Measurements from ENCODE around the gene PLA2G10.
"Not testable (repeated sequence)": the region's sequence is repeated elsewhere in the genome, so short reads cannot be mapped to it uniquely, and the experiment has no call there.

Gene PLA2G10

DNA sequence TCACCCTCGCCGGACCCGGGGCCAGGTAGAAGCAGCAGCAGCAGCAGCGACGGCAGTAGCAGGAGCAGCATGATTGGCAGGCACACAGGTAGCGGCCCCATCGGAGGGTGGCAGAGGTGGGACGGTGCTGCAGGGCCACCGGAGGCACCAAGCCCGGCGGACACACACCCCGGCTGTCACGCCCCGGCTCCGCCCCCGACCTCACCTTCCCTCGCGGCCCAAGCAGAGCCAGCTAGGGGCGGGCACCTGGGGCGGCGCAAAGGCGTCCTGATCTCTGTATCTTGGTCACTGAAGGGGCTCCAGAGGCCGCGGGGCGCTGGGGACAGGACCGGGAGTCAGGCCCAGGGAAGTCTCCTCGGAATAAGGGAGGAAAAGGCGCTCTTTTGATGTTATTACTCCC lies at the start of gene PLA2G10:
Gene PLA2G10, minus strand, starts transcription at position 180 of the 400 bp plus-strand sequence. Its CDS starts 79 bp downstream, at position 101.
- DNase-seq (ENCODE audit: low read depth) = not testable (repeated sequence)

DNA sequence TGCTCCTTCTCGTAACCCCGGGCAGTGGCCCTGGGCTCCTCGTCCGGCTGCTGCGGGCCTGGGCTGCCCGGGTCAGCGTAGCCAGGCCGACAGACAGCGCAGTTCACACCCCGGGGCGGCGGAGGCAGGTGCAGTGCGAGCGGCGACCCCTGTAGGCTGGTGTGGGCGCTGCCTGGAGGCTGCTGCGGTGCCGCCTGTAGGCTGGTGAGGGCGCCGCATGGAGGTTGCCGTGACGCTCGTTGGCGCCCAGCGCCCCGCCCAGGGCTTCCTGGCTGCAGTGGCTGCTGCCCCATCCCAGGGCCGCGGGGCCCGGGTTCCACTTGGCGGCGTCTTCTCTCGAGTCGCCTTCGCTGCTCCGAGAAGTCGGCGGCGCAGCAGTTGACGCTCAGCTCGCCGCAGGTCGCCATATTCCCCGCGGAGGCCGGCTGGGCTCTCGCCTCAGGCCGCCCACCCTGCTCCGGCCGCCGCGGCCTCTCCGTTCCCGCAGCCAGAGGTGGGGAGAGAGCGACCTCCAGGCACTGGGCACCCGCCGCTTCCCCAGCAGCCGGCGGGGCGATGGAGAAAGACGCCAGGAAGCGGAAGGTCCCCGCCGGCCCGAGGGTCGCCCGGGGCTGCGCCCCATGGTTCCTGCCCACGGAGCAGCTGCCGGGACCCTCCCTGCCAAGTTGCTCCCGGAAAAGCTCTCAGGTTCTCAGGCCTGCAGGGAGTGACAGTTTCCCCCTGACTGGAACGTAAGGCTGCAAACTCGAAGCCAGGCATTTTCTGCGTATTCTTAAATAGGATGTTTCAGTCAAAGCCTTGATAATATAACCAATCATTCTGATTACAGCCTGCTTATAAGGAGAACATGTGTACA lies 48.4 kb upstream of the PLA2G10 start, which contains the start of gene NPIPA2:
Gene NPIPA2, plus strand, starts transcription at position 261 of the 856 bp plus-strand sequence. CDS start 5,533 bp downstream, outside the sequence.
- DNase-seq (ENCODE audit: low read depth) = not testable (repeated sequence)

GRCh38 chr16:14741794-14742193 lies 47.7 kb upstream of the PLA2G10 start:
- DNase-seq (ENCODE audit: low read depth) = not testable (repeated sequence)

DNA sequence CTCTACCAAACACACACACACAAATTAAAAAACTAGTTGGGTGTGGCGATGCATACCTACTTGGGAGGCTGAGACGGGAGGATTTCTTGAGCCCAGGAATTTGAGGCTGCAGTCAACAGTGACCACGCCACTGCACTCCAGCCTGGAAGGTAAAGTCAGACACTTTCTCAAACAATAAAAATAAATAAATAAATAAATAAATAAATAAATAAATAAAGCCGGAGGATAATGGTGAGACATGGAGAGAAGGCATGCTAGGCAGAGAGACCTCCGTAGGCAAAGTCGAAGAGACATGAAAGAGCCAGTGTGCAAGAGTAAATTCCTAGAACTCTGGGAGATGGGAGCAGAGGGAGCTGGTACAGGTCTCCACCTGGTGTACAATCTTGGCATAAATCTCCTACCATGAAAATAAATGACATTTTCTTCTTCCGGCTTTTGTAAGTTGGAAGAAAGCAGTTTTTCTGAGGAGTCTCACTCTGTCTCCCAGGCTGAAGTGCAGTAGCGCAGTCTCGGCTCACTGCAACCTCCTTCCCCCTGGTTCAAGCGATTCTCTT lies 46.8 kb upstream of the PLA2G10 start:
- DNase-seq (ENCODE audit: low read depth) = not testable (repeated sequence)

DNA sequence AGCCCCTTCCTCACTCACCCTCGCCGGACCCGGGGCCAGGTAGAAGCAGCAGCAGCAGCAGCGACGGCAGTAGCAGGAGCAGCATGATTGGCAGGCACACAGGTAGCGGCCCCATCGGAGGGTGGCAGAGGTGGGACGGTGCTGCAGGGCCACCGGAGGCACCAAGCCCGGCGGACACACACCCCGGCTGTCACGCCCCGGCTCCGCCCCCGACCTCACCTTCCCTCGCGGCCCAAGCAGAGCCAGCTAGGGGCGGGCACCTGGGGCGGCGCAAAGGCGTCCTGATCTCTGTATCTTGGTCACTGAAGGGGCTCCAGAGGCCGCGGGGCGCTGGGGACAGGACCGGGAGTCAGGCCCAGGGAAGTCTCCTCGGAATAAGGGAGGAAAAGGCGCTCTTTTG lies 39.1 kb upstream of the PLA2G10 start:
- DNase-seq (ENCODE audit: low read depth) = not testable (repeated sequence)

- not testable (repeated sequence) for DNase-seq (ENCODE audit: low read depth)
Observed at GRCh38 chr16:14703156-14704011, 9.3 kb upstream of the PLA2G10 start, which contains the start of gene NPIPA3. TSS of gene NPIPA3 (plus strand) at chr16:14703411. CDS start at chr16:14708944, 5,533 bp downstream.

DNA sequence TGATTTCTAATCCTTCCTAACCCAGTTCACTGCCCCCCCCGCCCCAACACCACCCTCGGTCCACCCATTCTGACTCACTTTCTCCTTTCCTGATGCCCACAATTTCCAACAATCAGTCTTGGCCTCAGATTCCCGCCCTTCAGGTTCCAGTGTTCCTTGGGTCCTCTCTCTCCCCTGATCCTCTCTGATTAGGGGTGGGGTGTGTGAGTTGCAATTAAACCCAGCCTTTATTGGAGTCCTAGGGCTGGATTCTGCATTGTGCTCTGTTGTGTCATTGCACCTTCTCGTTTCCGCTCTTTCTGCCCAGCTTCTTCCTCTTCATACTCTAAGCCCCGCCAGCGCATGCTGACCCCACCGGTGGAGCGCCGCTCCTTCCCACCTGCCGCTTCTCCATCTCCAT lies 8.6 kb upstream of the PLA2G10 start:
- DNase-seq (ENCODE audit: low read depth) = not testable (repeated sequence)

DNA sequence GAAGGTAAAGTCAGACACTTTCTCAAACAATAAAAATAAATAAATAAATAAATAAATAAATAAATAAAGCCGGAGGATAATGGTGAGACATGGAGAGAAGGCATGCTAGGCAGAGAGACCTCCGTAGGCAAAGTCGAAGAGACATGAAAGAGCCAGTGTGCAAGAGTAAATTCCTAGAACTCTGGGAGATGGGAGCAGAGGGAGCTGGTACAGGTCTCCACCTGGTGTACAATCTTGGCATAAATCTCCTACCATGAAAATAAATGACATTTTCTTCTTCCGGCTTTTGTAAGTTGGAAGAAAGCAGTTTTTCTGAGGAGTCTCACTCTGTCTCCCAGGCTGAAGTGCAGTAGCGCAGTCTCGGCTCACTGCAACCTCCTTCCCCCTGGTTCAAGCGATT lies 7.8 kb upstream of the PLA2G10 start:
- DNase-seq (ENCODE audit: low read depth) = not testable (repeated sequence)

DNA sequence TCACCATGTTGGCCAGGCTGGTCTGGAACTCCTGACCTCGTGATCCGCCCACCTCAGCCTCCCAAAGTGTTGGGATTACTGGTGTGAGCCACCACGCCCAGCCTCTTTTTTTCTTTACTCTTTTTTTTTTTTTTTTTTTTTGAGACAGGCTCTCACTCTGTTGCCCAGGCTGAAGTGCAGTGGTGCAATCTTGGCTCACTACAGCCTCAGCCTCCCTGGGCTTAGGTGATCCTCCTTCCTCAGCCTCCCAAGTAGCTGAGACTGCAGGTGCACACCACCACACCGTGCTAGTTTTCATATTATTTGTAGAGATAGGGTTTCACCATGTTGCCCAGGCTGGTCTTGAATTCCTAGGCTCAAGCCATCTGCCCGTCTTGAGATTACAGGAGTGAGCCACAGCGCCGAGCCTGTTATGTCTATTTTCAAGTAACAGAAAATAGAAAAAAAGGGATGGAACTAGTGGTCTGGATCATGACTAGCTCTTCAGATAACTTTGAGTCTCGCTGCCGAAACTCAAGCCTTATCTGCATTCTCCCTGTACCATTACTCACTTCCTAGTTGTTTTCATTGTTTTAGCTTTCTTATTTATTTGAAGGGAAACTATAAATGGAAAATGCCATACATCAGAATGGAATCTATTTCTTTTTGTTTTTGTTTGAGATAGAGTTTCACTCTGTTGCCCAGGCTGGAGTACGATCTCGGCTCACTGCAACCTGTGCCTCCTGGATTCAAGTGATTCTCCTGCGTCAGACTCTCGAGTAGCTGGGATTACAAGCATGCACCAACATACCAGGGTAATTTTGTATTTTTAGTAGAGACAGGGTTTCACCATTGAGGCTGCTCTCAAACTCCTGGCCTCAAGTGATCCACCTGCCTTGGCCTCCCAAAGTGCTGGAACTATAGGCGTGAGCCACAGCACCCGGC lies 8.0 kb downstream of the PLA2G10 start:
- DNase-seq (ENCODE audit: low read depth) = not testable (repeated sequence)

- DNase-seq (ENCODE audit: low read depth) = no peak
Observed at GRCh38 chr16:14682121-14682520, 12.0 kb downstream of the PLA2G10 start.

GRCh38 chr16:14681115-14681514 lies 13.0 kb downstream of the PLA2G10 start:
- DNase-seq (ENCODE audit: low read depth) = no peak

DNA sequence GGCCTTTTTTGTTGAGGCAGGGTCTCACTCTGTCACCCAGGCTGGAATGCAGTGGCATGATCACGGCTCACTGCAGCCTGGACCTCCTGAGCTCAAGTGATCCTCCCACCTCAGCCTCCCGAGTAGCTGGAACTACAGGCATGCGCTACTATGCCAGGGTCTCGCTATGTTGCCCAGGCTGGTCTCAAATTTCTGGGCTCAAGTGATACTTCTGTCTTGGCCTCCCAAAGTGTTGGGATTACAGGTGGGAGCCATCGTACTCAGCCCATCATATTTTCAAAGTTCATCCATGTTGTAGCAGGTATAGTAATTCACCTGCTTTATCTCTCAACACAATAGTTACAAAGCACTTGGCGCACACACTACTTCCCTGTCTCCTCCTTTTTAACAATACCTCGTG lies 13.7 kb downstream of the PLA2G10 start:
- not testable (repeated sequence) for DNase-seq (ENCODE audit: low read depth)

DNA sequence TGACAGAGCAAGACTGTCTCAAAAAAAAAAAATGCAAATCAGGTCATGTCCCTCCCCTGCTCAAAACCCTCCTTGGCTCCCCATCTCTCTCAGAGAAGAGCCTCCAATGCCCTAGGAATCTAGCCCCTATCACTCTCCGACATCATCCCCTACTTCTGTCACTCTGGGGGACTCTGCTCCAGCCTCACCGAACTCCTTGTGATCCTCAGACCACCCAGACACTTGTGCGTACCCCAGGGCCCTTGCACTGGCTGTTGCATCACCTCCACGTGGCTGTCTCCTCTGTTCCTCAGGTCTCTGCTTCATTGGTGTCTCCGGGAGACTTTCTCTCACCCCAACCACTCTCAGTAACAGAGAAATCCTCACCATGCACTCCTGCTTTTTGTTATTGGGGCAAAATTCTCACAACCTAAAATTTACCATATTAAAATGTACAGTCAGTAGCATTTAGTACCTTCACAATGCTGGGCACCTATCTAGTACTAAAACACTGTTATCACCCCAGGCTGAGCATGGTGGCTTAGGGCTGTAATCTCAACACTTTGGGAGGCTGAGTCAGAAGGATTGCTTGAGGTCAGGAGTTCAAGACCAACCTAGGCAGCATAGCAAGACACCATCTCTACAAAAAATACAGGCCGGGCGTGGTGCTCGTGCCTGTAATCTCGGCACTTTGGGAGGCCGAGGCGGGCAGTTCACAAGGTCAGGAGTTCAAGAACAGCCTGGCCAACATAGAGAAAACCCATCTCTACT lies 15.2 kb downstream of the PLA2G10 start:
- no peak for DNase-seq (ENCODE audit: low read depth)

- DNase-seq (ENCODE audit: low read depth) = no peak
Observed at GRCh38 chr16:14677627-14678026, 16.5 kb downstream of the PLA2G10 start.

DNA sequence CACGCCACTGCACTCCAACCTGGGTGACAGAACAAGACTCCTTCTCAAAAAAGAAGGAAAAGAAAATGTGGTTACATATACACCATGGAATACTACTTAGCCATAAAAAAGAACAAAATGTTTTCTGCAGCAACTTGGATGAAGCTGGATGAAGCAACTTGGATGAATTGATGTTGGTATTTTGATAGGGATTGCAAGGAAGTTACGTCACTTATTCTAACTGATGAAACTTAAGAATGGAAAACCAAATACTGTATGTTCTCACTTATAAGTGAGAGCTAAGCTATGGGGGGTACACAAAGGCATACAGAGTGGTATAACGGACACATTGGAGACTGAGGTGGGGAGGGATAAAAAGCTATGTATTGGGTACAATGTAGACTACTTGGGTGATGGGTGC lies 17.5 kb downstream of the PLA2G10 start:
- DNase-seq (ENCODE audit: low read depth) = no peak

DNA sequence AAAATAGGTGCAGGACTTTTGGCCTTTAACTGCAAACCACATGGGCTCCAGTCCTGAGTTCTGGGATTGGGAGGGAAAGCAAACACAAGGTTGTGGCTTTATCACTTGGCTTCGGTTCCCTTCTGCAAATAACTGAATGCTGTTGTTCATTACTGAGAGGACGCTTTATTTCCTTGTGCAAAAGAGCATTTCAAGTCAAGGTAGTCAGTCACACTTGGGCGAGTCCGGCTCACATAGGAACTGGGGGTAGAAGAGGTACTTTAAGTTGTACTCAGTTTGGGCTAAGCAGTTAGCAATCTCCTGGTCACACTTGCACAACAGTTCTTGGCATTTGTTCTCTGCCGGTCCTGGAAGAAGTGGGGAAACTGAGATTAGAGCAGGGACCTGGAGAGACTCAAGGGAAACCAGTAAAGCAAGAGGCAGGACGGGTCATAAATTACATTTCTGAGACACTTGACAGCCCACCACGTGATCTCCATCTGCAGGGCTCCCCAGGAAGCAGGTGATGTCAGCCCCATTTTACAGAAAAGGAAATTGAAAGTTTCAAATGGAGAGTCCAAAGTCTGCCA lies 21.6 kb downstream of the PLA2G10 start:
- no peak for DNase-seq (ENCODE audit: low read depth)

DNA sequence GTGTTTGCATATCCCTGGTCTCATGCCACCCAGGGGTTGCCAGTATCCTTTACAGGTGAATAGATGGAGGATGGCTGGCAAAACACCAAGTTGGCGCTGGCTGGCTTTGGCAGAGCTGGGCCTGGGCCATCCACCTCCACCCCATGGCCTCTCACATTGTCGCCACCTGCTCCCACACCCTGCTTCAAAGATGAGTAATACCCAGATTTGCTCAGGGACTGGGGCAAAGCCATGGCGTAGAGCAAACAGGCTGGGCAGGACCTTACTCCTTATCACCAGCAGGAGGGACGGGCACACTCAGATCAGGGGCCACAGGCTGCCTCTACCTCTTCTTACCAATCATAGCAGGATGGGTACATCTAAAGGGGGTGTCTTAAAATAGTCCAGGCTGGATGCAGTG lies 24.3 kb downstream of the PLA2G10 start:
- no peak for DNase-seq (ENCODE audit: low read depth)

- DNase-seq (ENCODE audit: low read depth) = no peak
Observed at GRCh38 chr16:14668556-14669223, 25.4 kb downstream of the PLA2G10 start.
